Esophagus muscularis mucosa (tissue), 4 donors: ENCODE measurements around the gene FAM229A. TPM values are rescaled to one million over a fixed set of nuclear protein-coding genes. Genes with fewer than 3 reads are reported as not detected.

Experiments
- DNase-seq: peaks from one replicate; pipeline ENCODE4 v3.0.0-alpha.2; 2017; ENCODE audit errors: extremely low spot score
- H3K27ac ChIP-seq, 4 donors: fragments of 200-600 bp; sonication (generic); replicated peaks in 1 of 4; 1 replicate in 3 of 4; 2 replicates in 1 of 4; pipeline ENCODE4 v1.5.1; 2016 to 2019; ENCODE audit warnings: mild to moderate bottlenecking in 1 of 4
- H3K27me3 ChIP-seq, 4 donors: fragments of 200-600 bp; sonication (generic); one replicate each; pipeline versions ENCODE4 v1.5.1 to v1.6.0; 2016 to 2019
- H3K36me3 ChIP-seq, 4 donors: fragments of 200-600 bp; sonication (generic); one replicate each; pipeline ENCODE4 v1.5.1; 2016 to 2019
- H3K4me1 ChIP-seq, 4 donors: fragments of 200-600 bp; sonication (generic); one replicate each; pipeline ENCODE4 v1.5.1; 2016 to 2019
- H3K4me3 ChIP-seq, 4 donors: fragments of 200-600 bp; sonication (generic); 1 replicate in 2 of 4; 2 replicates in 2 of 4; pipeline ENCODE4 v1.5.1; 2016 to 2019; ENCODE audit warnings: mild to moderate bottlenecking in 4 of 4, moderate library complexity in 1 of 4
- H3K9me3 ChIP-seq, 4 donors: fragments of 200-600 bp; sonication (generic); 1 replicate in 3 of 4; 2 replicates in 1 of 4; pipeline ENCODE4 v1.5.1; 2016 to 2019
- EP300 ChIP-seq: sonication (generic); formaldehyde crosslinking; IDR thresholded peaks from one replicate; pipeline ENCODE4 v1.6.1; 2017; ENCODE audit warnings: antibody characterized with exemption
- POLR2A ChIP-seq: fragments of 450-650 bp; IDR thresholded peaks from one replicate; pipeline ENCODE4 v1.6.1; 2017; ENCODE audit warnings: antibody characterized with exemption, moderate library complexity, mild to moderate bottlenecking, low read depth
- POLR2AphosphoS5 ChIP-seq, 2 donors: sonication (generic); formaldehyde crosslinking; IDR thresholded peaks; one replicate each; pipeline ENCODE4 v1.6.1; 2017; ENCODE audit warnings: antibody characterized with exemption in 2 of 2
- WGBS: methylation state at CpG from one replicate; pipeline ENCODE4 v1.1.5; 2018; 5-methylcytosine and 5-hydroxymethylcytosine counted together
- intact Hi-C: fragments of 100-400 bp; cut with DNase I; formaldehyde crosslinking; loops from one replicate; pipeline ENCODE4 v1.15.1; 2023
- total RNA-seq, 4 donors: library from RNA; depleted of rRNA; stranded (reverse); fragments of >200 nt; gene quantifications; one replicate each; pipeline versions ENCODE4 v1.1.0 to v1.2.1, GENCODE V29; 2016
- TF ChIP-seq, protein P1 (sequence below), 3 experiments: fragments of 200-600 bp in 2 of 3; fragments of 450-650 bp in 1 of 3; sonication (generic) in 2 of 3; IDR thresholded peaks; one replicate each; pipeline ENCODE4 v1.5.1; 2017 to 2019; ENCODE audit warnings: antibody characterized with exemption in 3 of 3, mild to moderate bottlenecking in 2 of 3, moderate library complexity in 1 of 3

Gene FAM229A
- total RNA-seq, 4 donors from 2014 or later: 1.3 to 8.7 (median 4.9) TPM

DNA sequence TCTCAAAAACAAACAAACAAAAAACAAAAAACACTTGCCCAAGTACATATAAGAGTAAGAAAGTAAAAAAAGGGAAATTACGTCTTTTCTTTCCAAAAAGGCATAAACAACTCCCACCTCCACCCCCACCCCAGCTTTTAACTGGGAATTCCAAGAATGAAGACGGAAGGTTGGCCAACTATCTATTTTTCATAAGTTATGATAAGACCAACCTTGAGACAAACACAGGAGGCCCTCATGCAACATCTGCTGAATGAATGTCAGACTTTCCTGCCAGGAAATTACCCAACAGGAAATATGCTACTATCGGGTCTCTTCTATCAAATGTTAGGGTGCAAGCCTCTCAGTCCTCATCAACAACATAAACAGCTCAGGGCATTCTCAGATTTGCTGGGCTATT lies 30.0 kb upstream of the FAM229A start:
- DNase-seq: no peak
- H3K9me3 ChIP-seq: no peaks in the 10 kb centered on the region
- 53% methylated on average over 3 of the region's 3 CpGs for WGBS
- TF ChIP-seq EP300 (no peak), POLR2A (no peak), POLR2AphosphoS5 (IDR thresholded peaks at IDR 0.05) (no peak)
- TF ChIP-seq, protein P1, sequence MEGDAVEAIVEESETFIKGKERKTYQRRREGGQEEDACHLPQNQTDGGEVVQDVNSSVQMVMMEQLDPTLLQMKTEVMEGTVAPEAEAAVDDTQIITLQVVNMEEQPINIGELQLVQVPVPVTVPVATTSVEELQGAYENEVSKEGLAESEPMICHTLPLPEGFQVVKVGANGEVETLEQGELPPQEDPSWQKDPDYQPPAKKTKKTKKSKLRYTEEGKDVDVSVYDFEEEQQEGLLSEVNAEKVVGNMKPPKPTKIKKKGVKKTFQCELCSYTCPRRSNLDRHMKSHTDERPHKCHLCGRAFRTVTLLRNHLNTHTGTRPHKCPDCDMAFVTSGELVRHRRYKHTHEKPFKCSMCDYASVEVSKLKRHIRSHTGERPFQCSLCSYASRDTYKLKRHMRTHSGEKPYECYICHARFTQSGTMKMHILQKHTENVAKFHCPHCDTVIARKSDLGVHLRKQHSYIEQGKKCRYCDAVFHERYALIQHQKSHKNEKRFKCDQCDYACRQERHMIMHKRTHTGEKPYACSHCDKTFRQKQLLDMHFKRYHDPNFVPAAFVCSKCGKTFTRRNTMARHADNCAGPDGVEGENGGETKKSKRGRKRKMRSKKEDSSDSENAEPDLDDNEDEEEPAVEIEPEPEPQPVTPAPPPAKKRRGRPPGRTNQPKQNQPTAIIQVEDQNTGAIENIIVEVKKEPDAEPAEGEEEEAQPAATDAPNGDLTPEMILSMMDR (IDR thresholded peaks at IDR 0.05): no peak
- intact Hi-C loops: no loop called here
- peaks cover 22 to 58% (median 48%) of the 10 kb centered on the region in 4 donors for H3K4me1 ChIP-seq
- H3K36me3 ChIP-seq: peaks cover 11 to 59% (median 40%) of the 10 kb centered on the region in 4 donors
- H3K27me3 ChIP-seq: no peaks in the 10 kb centered on the region
- peak overlapping the region in 1 of 4 donors; percentile 71 for H3K4me3 ChIP-seq
- no peak overlapping the region for H3K27ac ChIP-seq

DNA sequence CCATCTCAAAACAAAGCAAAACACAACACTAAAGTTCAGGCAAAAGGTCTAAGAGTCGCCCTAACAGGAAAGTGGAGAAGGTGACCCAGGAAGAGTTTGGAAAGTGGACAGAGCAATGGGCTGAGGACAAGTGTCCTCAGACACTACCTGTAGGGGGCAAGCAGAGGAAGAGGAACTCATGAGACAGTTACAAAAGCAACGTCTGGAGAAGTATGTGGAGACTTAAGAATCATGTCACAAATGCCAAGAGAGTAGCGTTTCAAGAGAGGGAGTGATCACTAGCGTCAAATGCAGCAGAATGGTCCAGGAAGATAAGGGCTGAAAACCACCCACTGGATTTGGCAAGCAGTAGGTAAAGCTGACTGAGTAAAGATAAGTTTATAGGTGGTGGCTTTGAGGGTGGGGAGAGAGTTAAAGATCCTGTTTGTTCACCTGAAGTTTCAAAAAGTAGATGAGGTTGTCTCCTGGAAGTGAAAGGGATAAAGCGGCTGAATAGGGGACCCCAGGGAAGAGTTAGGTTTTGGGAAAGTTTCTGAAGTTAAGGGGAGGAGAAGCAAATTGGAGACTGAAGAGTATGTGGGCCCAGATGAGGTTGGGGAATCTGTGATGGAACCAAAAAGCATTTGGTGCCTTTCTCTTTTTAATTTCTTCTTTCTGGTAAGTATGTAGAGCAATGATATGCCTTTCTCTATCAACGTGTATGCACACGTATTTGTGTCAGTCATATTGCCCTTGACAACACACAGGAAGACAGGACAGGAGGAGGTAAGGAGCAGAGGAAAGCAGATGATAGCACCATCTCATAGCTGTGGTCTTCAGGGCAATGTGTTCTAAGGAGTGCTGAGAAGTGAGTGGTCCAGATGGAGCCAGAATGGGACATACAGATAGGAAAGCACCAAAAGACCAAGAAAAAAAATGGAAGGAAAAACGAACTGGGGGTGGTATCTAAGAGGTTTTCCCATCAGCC lies 28.9 kb upstream of the FAM229A start:
- no peaks in the 10 kb centered on the region for H3K27me3 ChIP-seq
- H3K4me1 ChIP-seq: peaks cover 22 to 58% (median 48%) of the 10 kb centered on the region in 4 donors
- intact Hi-C loops: no loop called here
- peaks cover 21 to 71% (median 50%) of the 10 kb centered on the region in 4 donors for H3K36me3 ChIP-seq
- H3K9me3 ChIP-seq: no peaks in the 10 kb centered on the region
- no peak for TF ChIP-seq EP300
- no peak for TF ChIP-seq POLR2A
- no peak for TF ChIP-seq POLR2AphosphoS5 (IDR thresholded peaks at IDR 0.05)
- TF ChIP-seq, protein P1 (IDR thresholded peaks at IDR 0.05): no peak
- WGBS: 72% methylated on average over 8 of the region's 8 CpGs
- H3K27ac ChIP-seq: no peak overlapping the region
- no peak overlapping the region for H3K4me3 ChIP-seq
- no peak for DNase-seq

DNA sequence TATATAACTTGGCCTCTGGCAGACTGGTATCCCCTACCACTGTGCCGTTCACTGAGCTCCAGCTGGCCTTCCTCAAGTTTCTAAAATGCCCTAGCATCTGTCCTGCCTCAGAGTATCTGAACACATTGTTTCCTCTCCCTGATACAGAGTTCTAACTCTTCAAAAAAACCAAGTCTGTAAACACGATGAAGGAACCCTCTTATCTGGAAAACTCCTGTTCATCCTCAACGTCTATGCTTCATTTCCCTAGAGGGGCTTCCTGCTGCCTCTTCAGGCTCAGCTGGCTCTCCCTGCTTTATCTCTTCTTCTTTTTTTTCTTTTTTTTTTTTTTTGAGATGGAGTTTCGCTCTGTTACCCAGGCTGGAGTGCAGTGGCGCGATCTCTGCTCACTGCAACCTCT lies 26.4 kb upstream of the FAM229A start:
- Histone ChIP-seq H3K9me3 (no peaks in the 10 kb centered on the region), H3K4me1 (peaks cover 22 to 43% (median 35%) of the 10 kb centered on the region in 4 donors), H3K36me3 (peaks cover 35 to 96% (median 75%) of the 10 kb centered on the region in 4 donors), H3K4me3 (no peak overlapping the region), H3K27ac (no peak overlapping the region), H3K27me3 (no peaks in the 10 kb centered on the region)
- 85% methylated on average over 6 of the region's 6 CpGs for WGBS
- no peak for TF ChIP-seq POLR2A
- TF ChIP-seq, protein P1 (IDR thresholded peaks at IDR 0.05): no peak
- TF ChIP-seq EP300: no peak
- TF ChIP-seq POLR2AphosphoS5 (IDR thresholded peaks at IDR 0.05): no peak
- no peak for DNase-seq
- intact Hi-C loops: no loop called here

DNA sequence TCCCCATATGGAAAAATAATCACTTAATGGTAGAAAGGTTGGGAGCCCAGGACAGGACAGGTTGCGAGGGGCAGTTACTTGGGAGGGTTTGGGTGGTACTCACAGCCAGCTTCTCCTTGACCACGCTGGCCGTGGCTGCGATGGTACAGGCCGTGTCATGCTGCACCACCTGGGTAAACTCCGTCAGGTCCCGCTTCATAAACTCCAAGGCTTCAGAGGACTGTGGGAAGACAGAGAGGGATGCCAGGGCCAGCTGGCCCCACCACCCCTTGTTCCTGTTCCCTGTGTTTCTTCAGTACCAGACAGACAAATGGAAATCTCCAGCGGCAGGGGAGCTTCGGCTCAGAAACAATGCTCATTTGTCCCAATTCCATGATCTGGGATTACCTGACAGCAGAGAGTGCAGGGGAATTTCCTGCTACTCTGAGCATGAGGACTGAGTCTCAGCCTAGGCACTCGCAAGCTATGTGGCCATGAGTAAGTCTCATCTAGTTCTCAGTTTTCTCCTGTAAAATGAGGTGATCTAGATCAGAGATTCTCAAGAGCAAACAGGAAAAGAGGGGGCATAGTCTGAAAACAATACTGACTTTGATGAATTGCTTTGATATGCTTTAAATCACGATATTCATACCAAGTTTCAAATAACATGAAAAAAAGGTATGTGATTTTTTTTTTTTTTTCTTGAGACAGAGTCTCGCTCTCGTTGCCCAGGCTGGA lies 24.5 kb upstream of the FAM229A start:
- no peak for DNase-seq
- TF ChIP-seq POLR2AphosphoS5 (IDR thresholded peaks at IDR 0.05) (no peak), POLR2A (no peak), EP300 (no peak)
- TF ChIP-seq, protein P1 (IDR thresholded peaks at IDR 0.05): no peak
- Histone ChIP-seq H3K9me3 (no peaks in the 10 kb centered on the region), H3K4me1 (peaks cover 5 to 25% (median 17%) of the 10 kb centered on the region in 4 donors), H3K4me3 (no peak overlapping the region), H3K27me3 (no peaks in the 10 kb centered on the region), H3K27ac (no peak overlapping the region), H3K36me3 (peaks cover 53 to 100% (median 92%) of the 10 kb centered on the region in 4 donors)
- WGBS: 91% methylated on average over 11 of the region's 13 CpGs
- intact Hi-C loops: no loop called here
